ENCODE measurements around the gene ERVH48-1. TPM values are rescaled to one million over a fixed set of nuclear protein-coding genes. Genes with fewer than 3 reads are reported as not detected.

The ERVH48-1 gene
- total and polyA plus RNA-seq, 2 donors (not counting 3 experiments of a cell fraction or from before 2014, with no cell fraction given): not detected

DNA sequence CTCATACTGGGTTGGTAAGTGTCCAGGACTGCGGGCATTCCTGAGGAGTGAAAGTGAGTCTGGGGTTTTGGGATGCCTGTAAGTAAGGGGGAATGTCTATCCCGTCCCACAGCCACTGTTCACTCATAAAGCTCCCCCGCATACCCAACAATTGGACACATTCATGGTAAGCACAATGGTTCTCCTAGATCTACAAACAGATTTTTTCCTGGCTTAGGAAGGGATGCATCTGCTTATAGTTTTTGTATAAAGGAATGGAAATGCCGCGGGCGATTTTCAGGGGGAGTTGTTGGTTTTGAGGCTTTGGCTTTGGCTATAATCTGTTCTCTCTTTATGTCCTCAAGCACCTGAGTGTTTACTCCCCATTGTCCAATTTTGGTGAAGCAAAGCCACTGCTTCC, 7.1 kb downstream of the ERVH48-1 start:
- no peaks in the 10 kb centered on the region for H3K9me3 ChIP-seq (replicated peaks; ENCODE audit: control insufficient read depth, insufficient read depth, low read length)
- H3K9me1 ChIP-seq (replicated peaks; ENCODE audit: control insufficient read depth, extremely low read depth, insufficient read depth, low read length): no peaks in the 10 kb centered on the region
- ChIA-PET POLR2A (no interaction called here), CTCF (no interaction called here)
- no peak for FAIRE-seq
- no peak overlapping the region for H3K4me3 ChIP-seq (replicated peaks in 1 of 3; ENCODE audit: insufficient read depth in 1 of 3, low read depth in 1 of 3, low read length in 3 of 3)
- H3K4me2 ChIP-seq (ENCODE audit: insufficient read depth, low read length): no peak overlapping the region
- peaks cover 0 to 3% of the 10 kb centered on the region in 2 experiments for H3K27me3 ChIP-seq (ENCODE audit: control insufficient read depth in 2 of 2, insufficient read depth in 2 of 2, low read length in 2 of 2)
- no peak overlapping the region for H2AFZ ChIP-seq (ENCODE audit: low read depth, low read length)
- H4K20me1 ChIP-seq (replicated peaks; ENCODE audit: control insufficient read depth, extremely low read depth, insufficient read depth, low read length): no peaks in the 10 kb centered on the region
- H3K9ac ChIP-seq (replicated peaks; ENCODE audit: extremely low read depth, insufficient read depth, low read length): no peak overlapping the region
- no TSS peak for BruUV-seq (replicated peaks)
- no peaks in the 10 kb centered on the region for H3K4me1 ChIP-seq (ENCODE audit: control insufficient read depth, extremely low read depth, insufficient read depth, low read length)
- no peaks in the 10 kb centered on the region for H3K79me2 ChIP-seq (ENCODE audit: control insufficient read depth, insufficient read depth, low read length)
- dilution Hi-C loops (cut with MboI; ENCODE audit: extremely low pct_ligation_motif_present, low sequenced_read_pairs) (no loop called here), intact Hi-C loops (cut with micrococcal nuclease) (no loop called here)
- H3K27ac ChIP-seq (ENCODE audit: insufficient read depth, low read depth, low read length): no peak overlapping the region
- no peaks in the 10 kb centered on the region for H3K36me3 ChIP-seq (ENCODE audit: control insufficient read depth in 2 of 2, extremely low read depth in 1 of 2, insufficient read depth in 2 of 2, low read length in 2 of 2)
- TF ChIP-seq POLR2A (IDR thresholded peaks at IDR 0.05; ENCODE audit: low read depth, low read length): no peak
- TF ChIP-seq EZH2 (IDR thresholded peaks at IDR 0.05; ENCODE audit: borderline replicate concordance, low read depth, low read length, severe bottlenecking): no peak
- no peak for TF ChIP-seq FOS (IDR thresholded peaks at IDR 0.05; ENCODE audit: borderline replicate concordance, insufficient read depth, low read length)
- TF ChIP-seq CTCF (IDR thresholded peaks at IDR 0.05; ENCODE audit: extremely low read depth in 1 of 2, insufficient read depth in 1 of 2, low read depth in 1 of 2, low read length in 2 of 2): no peak
- no peak for TF ChIP-seq MAX (IDR thresholded peaks at IDR 0.05; ENCODE audit: insufficient read depth, insufficient read length)
- TF ChIP-seq JUN (IDR thresholded peaks at IDR 0.05; ENCODE audit: borderline replicate concordance, insufficient read depth, insufficient read length, low read depth): no peak
- no peak for DNase-seq (ENCODE audit: low read depth, low spot score)

GRCh38 chr21:42913476-42913875, 12.0 kb downstream of the ERVH48-1 start:
- intact Hi-C loops (cut with micrococcal nuclease): no loop called here
- dilution Hi-C loops (cut with MboI; ENCODE audit: extremely low pct_ligation_motif_present, low sequenced_read_pairs): no loop called here
- CTCF ChIA-PET: no interaction called here

More at GRCh38 chr21:42913476-42913875, 12.0 kb downstream of the ERVH48-1 start:
- BruUV-seq (replicated peaks): no TSS peak
- DNase-seq (ENCODE audit: low read depth, low spot score) (no peak), FAIRE-seq (no peak)
- Histone ChIP-seq H3K9ac (replicated peaks; ENCODE audit: extremely low read depth, insufficient read depth, low read length) (no peak overlapping the region), H3K27me3 (ENCODE audit: control insufficient read depth in 2 of 2, insufficient read depth in 2 of 2, low read length in 2 of 2) (no peaks in the 10 kb centered on the region), H2AFZ (ENCODE audit: low read depth, low read length) (no peak overlapping the region), H3K79me2 (ENCODE audit: control insufficient read depth, insufficient read depth, low read length) (no peaks in the 10 kb centered on the region), H3K4me3 (replicated peaks in 1 of 3; ENCODE audit: insufficient read depth in 1 of 3, low read depth in 1 of 3, low read length in 3 of 3) (no peak overlapping the region), H3K4me2 (ENCODE audit: insufficient read depth, low read length) (no peak overlapping the region), H3K36me3 (ENCODE audit: control insufficient read depth in 2 of 2, extremely low read depth in 1 of 2, insufficient read depth in 2 of 2, low read length in 2 of 2) (peaks cover 5 to 8% of the 10 kb centered on the region in 2 experiments), H3K27ac (ENCODE audit: insufficient read depth, low read depth, low read length) (no peak overlapping the region), H3K4me1 (ENCODE audit: control insufficient read depth, extremely low read depth, insufficient read depth, low read length) (no peaks in the 10 kb centered on the region), H3K9me3 (replicated peaks; ENCODE audit: control insufficient read depth, insufficient read depth, low read length) (no peaks in the 10 kb centered on the region), H3K9me1 (replicated peaks; ENCODE audit: control insufficient read depth, extremely low read depth, insufficient read depth, low read length) (no peaks in the 10 kb centered on the region), H4K20me1 (replicated peaks; ENCODE audit: control insufficient read depth, extremely low read depth, insufficient read depth, low read length) (no peaks in the 10 kb centered on the region)
- POLR2A ChIA-PET: no interaction called here
- TF ChIP-seq MYC (IDR thresholded peaks at IDR 0.05; ENCODE audit: low read depth, low read length) (no peak), JUN (IDR thresholded peaks at IDR 0.05; ENCODE audit: borderline replicate concordance, insufficient read depth, insufficient read length, low read depth) (no peak), GATA2 (IDR thresholded peaks at IDR 0.05; ENCODE audit: insufficient read depth, insufficient read length, low read depth, low read length) (no peak), EZH2 (IDR thresholded peaks at IDR 0.05; ENCODE audit: borderline replicate concordance, low read depth, low read length, severe bottlenecking) (no peak), MAX (IDR thresholded peaks at IDR 0.05; ENCODE audit: insufficient read depth, insufficient read length) (no peak), FOS (IDR thresholded peaks at IDR 0.05; ENCODE audit: borderline replicate concordance, insufficient read depth, low read length) (no peak), CTCF (IDR thresholded peaks at IDR 0.05; ENCODE audit: extremely low read depth in 1 of 2, insufficient read depth in 1 of 2, low read depth in 1 of 2, low read length in 2 of 2) (no peak), POLR2AphosphoS5 (IDR thresholded peaks at IDR 0.05; ENCODE audit: insufficient read depth, low read depth, low read length) (no peak), POLR2A (IDR thresholded peaks at IDR 0.05; ENCODE audit: low read depth, low read length) (no peak)
